Measurements from ENCODE around the gene PLEKHG5.

GRCh38 chr1:6424619-6425593, 66.6 kb downstream of the PLEKHG5 start, which contains the start of gene ESPN:
- TF ChIP-seq, protein P1, sequence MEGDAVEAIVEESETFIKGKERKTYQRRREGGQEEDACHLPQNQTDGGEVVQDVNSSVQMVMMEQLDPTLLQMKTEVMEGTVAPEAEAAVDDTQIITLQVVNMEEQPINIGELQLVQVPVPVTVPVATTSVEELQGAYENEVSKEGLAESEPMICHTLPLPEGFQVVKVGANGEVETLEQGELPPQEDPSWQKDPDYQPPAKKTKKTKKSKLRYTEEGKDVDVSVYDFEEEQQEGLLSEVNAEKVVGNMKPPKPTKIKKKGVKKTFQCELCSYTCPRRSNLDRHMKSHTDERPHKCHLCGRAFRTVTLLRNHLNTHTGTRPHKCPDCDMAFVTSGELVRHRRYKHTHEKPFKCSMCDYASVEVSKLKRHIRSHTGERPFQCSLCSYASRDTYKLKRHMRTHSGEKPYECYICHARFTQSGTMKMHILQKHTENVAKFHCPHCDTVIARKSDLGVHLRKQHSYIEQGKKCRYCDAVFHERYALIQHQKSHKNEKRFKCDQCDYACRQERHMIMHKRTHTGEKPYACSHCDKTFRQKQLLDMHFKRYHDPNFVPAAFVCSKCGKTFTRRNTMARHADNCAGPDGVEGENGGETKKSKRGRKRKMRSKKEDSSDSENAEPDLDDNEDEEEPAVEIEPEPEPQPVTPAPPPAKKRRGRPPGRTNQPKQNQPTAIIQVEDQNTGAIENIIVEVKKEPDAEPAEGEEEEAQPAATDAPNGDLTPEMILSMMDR (IDR thresholded peaks at IDR 0.05), result no peak
- TF ChIP-seq POLR2A (IDR thresholded peaks at IDR 0.05), result peak in 1 of 4 donors; percentile 27

Data from esophagus squamous epithelium (tissue), 4 donors.